Stimulated activated CD8-positive, alpha-beta memory T cell treated with anti-CD3 and anti-CD28 coated beads, Interleukin-12 subunit alpha, Interleukin-12 subunit beta, amount 100 ng/mL, for 24 hours (primary cell): ENCODE data around the gene ALG1.
"Not testable (repeated sequence)": the region's sequence is repeated elsewhere in the genome, so short reads cannot be mapped to it uniquely, and the experiment has no call there.

Experiments
- DNase-seq: peaks from one replicate; pipeline ENCODE4 v3.0.0-alpha.2; 2020; ENCODE audit errors: extremely low read depth

ALG1 gene

DNA sequence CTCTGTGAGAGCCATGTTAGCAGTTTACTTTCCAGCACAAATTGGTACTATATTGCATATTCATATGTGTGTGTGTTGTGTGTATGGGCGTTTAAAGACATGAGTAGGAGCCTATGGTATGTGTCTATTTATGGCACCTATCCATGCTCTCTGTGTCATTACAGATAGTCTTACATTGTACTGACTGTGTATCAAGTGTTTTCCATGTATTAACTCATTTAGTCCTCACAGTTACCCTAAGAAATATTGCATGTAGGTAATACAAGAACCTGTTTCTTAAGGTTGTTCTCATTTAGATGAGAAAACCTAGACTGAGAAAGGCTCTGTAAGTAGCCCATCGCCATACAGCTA lies 1.6 kb downstream of the ALG1 start:
- no peak for DNase-seq

- DNase-seq: not testable (repeated sequence)
These were observed 2.1 kb downstream of the ALG1 start for GRCh38 chr16:5073771-5074170.

GRCh38 chr16:5075637-5076036 lies 4.0 kb downstream of the ALG1 start:
- DNase-seq: no peak

- no peak for DNase-seq
These were observed 5.7 kb downstream of the ALG1 start for GRCh38 chr16:5077304-5077703.

DNA sequence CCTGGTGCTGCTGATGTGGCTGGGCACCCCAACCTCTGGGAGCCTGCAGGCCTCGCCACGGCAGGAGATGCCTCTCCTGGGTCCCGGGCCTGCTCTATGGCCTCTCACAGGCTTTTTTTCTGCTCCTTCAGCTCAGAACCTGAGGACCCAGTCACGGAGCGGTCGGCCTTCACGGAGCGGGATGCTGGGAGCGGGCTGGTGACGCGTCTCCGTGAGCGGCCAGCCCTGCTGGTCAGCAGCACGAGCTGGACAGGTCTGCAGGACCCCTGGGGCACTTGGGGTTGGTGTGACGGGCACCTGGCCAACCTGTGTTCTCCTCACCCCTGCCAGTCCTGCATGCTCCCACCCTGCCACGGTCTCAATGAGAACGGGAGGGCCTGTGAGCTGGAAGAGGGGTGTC lies 7.0 kb downstream of the ALG1 start:
- no peak for DNase-seq

- DNase-seq: not testable (repeated sequence)
These were observed 8.8 kb downstream of the ALG1 start for GRCh38 chr16:5080461-5080860.

DNA sequence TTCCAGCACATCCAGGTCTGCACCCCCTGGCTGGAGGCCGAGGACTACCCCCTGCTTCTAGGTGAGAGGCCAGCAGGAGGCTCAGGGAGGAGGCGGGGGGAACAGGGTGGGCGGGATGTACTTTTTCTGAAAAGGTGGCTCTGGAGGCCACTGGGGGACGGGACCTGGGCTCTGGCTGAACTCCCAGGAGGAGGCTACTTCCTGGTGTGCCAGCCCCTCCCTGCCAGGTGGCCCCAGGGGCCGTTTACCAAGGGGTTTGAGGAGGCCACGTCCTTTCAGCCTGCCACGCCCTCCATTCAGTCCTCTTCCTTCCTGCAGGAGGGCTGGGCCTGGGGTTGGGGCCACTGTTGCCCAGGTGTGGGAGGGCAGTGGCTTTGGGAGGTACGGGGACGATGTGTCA lies 9.4 kb downstream of the ALG1 start:
- DNase-seq: not testable (repeated sequence)

DNA sequence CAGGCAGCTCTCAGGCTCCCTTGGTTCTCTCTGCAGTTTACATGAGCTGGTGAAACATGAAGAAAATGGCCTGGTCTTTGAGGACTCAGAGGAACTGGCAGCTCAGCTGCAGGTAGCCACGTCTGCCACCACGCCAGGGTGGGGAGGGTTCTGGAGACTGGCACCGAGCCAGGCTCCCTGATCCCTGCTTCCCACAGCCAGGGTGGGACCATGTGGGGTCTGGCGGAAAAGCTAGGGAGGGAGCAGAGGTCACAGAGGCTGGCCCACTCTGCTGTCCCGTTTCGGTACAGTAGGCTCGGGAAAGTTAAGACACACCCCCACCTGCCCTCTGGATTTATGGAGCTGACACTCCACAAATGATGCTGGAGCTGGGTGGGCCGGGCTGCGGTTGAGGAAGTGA lies 12.0 kb downstream of the ALG1 start:
- not testable (repeated sequence) for DNase-seq

- DNase-seq: not testable (repeated sequence)
These were observed 12.6 kb downstream of the ALG1 start for GRCh38 chr16:5084099-5084731.

DNA sequence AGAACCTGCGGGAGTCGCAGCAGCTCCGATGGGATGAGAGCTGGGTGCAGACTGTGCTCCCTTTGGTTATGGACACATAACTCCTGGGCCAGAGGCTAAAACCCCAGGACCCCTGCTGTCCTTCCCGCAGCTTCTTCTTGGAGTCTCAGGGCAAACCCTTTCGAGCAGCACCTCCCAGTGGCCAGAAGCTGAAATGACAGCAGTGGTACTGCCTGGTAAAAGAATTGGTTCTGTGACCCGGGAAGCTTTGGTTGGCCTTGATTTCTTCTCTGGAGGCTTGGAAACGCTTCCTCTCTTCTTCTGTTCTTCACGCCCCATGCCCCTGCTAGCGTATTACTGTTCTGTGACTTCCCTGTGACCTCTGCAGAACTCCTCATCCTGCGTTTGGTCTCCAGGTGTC lies 13.2 kb downstream of the ALG1 start:
- not testable (repeated sequence) for DNase-seq

DNA sequence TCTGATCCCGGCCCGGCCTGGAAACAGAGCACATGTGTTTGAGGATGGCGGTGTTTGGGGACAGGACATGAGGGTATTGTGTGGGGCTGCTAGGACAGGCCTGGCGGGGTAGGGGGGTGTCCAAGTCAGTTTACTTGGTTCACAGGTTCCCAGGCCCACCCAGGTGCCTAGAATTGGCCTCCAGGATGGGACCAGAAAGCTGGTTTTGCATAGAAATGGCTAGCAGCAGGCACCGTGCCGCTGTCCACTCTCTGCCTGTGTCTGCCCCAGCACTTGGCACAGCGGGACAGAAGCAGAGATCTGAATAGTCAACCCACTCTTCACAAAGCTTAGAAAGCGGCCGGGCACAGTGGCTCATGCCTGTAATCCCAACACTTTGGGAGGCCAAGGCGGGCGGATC lies 14.1 kb downstream of the ALG1 start:
- DNase-seq: not testable (repeated sequence)

DNA sequence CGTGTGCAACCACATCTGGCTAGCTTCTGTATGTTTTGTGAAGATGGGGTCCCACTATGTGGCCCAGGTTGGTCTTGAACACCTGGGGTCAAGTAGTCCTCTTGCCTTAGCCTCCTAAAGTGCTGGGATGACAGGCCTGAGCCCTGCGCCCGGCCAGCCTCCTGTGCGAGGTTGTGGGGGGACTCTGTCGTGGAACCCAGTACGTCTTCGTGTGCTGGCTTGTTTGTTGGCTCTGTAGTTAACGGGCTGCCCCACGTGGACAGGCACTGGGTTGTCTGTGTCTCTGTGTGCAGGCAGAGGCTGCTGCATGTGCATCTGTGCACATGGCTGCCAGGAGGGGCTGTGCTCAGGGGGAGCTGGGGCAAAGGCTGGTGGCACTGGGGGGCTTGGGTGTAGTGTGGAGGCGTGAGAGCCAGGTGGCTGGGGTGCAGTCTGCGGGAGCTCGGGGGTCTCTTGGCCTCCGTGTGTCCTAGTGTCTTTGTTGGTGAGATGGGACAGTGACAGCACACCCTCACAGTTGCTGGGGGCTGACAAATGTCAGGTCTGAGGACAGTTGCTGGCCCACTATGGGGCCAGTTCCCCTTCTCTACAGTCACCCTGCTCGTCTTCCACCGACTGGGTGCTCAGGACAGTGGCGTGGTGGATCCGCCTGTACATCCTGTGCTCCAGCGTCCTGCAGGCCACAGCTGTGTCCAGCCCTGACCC lies 16.6 kb downstream of the ALG1 start:
- not testable (repeated sequence) for DNase-seq

GRCh38 chr16:5088936-5089335 lies 17.3 kb downstream of the ALG1 start:
- not testable (repeated sequence) for DNase-seq

- not testable (repeated sequence) for DNase-seq
These were observed 18.4 kb downstream of the ALG1 start for GRCh38 chr16:5089911-5090555.

GRCh38 chr16:5090592-5090991 lies 18.9 kb downstream of the ALG1 start:
- DNase-seq: not testable (repeated sequence)

- not testable (repeated sequence) for DNase-seq
These were observed 21.4 kb downstream of the ALG1 start for GRCh38 chr16:5093081-5093480.

GRCh38 chr16:5093746-5094145 lies 22.1 kb downstream of the ALG1 start:
- DNase-seq: not testable (repeated sequence)

GRCh38 chr16:5095145-5095830 lies 23.6 kb downstream of the ALG1 start:
- DNase-seq: not testable (repeated sequence)

GRCh38 chr16:5096437-5097060 lies 24.9 kb downstream of the ALG1 start:
- not testable (repeated sequence) for DNase-seq

- not testable (repeated sequence) for DNase-seq
These were observed 25.4 kb downstream of the ALG1 start for GRCh38 chr16:5097061-5097469.

DNA sequence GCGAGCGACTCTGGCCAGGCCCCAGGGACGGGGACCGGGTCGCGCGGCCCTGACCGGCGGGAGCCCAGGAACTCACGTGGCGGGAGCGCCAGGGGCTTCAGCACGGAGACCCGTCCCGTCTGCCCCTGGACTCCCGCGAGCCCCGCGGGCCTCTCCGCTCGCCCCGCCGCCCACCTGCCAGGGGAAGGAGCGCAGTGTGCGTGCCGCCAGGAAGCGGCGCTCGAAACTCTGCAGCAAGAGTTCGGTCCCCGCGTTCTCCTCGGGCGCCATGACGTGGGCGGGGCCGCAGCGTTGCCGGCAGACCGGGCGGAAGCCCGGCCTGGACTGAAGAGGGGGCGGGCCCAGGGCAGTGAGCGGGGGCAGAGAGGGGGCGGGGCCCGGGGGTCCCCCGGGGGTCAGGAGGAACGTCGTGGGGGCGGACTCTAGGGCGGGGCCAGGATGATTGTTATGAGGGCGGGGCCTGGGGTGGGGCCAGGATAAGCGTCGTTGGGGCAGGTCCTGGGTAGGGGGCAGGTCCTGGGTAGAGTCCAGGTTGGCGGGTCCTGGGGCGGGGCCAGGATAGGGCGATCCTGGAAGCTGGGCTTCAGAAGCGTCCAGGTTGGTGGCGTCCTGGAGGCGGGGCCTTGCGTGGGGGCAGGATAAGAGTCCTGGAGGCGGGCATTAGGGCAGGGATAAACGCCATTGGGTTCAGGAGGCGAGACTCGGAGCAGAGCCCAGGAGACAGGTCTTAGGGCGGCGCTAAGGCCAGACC lies 26.0 kb downstream of the ALG1 start, which contains the start of gene EEF2KMT:
TSS of gene EEF2KMT (minus strand) at position 326 of the 751 bp plus-strand sequence. CDS start at position 270, 56 bp downstream.
- peak; percentile 89 for DNase-seq
